ENCODE results near the gene ABL1.

Gene ABL1

DNA sequence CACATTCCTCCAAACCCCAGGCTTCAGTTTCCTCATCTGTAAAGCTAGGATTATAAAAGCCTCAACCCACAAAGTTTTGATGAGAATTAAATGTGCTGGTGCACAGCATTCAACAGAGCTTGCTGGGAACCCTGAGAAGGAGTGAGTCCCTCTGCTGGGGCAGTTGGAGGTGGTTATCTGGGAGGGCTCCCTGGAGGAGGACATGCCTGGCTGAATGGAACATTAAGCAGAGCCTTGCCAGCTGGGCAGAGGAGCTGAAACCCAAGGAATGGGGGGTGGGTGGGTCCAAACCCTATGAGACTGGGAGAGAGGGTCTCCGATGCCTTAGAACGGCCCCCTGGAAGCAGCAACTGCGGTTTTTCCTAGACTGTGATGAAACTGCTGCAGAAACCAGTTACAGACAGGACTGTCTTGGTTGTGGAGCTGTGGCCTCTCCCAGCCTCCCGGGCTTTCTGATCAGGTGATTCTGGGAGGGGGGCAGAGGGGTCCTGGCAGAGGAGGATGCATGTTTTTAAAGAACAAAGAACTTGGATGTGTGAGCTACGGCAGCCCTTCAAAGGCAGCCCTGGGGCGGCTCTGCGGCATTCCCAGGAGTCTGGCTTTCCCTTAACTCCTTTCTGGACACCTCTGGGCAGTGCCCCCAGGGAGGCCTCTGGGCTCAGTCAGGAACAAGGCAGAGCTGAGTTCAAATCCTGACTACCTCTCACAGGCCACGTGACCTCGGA is 83.2 kb downstream of the ABL1 start:
- no peaks in the 10 kb centered on the region for H3K79me2 ChIP-seq (ENCODE audit: insufficient read depth, low read length)
- H2AFZ ChIP-seq (ENCODE audit: low read length), result no peak overlapping the region
- no peak overlapping the region for H3K4me2 ChIP-seq (ENCODE audit: low read depth, low read length, poor library complexity, severe bottlenecking)
- H3K9me3 ChIP-seq (ENCODE audit: insufficient read depth, low read depth, low read length), result no peaks in the 10 kb centered on the region
- no peaks in the 10 kb centered on the region for H3K27me3 ChIP-seq (ENCODE audit: insufficient read depth, low read length, poor library complexity, severe bottlenecking)
- H3F3A ChIP-seq (ENCODE audit: low read depth), result no peaks in the 10 kb centered on the region
- H3K4me3 ChIP-seq (ENCODE audit: low read length, poor library complexity, severe bottlenecking), result no peak overlapping the region
- no peaks in the 10 kb centered on the region for H3K9me2 ChIP-seq (replicated peaks; ENCODE audit: low read depth, low read length)
- H4K20me1 ChIP-seq (ENCODE audit: insufficient read depth, low read length, poor library complexity, severe bottlenecking), result no peaks in the 10 kb centered on the region
- no peak overlapping the region for H3K9ac ChIP-seq (ENCODE audit: low read depth, low read length, poor library complexity, severe bottlenecking)
- TF ChIP-seq, protein P1, sequence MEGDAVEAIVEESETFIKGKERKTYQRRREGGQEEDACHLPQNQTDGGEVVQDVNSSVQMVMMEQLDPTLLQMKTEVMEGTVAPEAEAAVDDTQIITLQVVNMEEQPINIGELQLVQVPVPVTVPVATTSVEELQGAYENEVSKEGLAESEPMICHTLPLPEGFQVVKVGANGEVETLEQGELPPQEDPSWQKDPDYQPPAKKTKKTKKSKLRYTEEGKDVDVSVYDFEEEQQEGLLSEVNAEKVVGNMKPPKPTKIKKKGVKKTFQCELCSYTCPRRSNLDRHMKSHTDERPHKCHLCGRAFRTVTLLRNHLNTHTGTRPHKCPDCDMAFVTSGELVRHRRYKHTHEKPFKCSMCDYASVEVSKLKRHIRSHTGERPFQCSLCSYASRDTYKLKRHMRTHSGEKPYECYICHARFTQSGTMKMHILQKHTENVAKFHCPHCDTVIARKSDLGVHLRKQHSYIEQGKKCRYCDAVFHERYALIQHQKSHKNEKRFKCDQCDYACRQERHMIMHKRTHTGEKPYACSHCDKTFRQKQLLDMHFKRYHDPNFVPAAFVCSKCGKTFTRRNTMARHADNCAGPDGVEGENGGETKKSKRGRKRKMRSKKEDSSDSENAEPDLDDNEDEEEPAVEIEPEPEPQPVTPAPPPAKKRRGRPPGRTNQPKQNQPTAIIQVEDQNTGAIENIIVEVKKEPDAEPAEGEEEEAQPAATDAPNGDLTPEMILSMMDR (conservative IDR thresholded peaks at IDR 0.05; ENCODE audit: low read length), result no peak
- TF ChIP-seq EZH2phosphoT487 (IDR thresholded peaks at IDR 0.05; ENCODE audit: borderline replicate concordance), result no peak
- no peaks in the 10 kb centered on the region for H3K4me1 ChIP-seq (ENCODE audit: insufficient read depth, low read length, poor library complexity, severe bottlenecking)
- no peaks in the 10 kb centered on the region for H3K36me3 ChIP-seq (ENCODE audit: insufficient read depth, low read length)

- no peaks in the 10 kb centered on the region for H4K20me1 ChIP-seq (ENCODE audit: insufficient read depth, low read length, poor library complexity, severe bottlenecking)
- no peak for TF ChIP-seq EZH2phosphoT487 (IDR thresholded peaks at IDR 0.05; ENCODE audit: borderline replicate concordance)
- TF ChIP-seq, protein P1 (conservative IDR thresholded peaks at IDR 0.05; ENCODE audit: low read length), result no peak
- H3K4me2 ChIP-seq (ENCODE audit: low read depth, low read length, poor library complexity, severe bottlenecking), result no peak overlapping the region
- no peaks in the 10 kb centered on the region for H3K27me3 ChIP-seq (ENCODE audit: insufficient read depth, low read length, poor library complexity, severe bottlenecking)
- no peaks in the 10 kb centered on the region for H3F3A ChIP-seq (ENCODE audit: low read depth)
- H3K9me3 ChIP-seq (ENCODE audit: insufficient read depth, low read depth, low read length), result no peaks in the 10 kb centered on the region
- no peaks in the 10 kb centered on the region for H3K9me2 ChIP-seq (replicated peaks; ENCODE audit: low read depth, low read length)
- no peak overlapping the region for H2AFZ ChIP-seq (ENCODE audit: low read length)
- H3K9ac ChIP-seq (ENCODE audit: low read depth, low read length, poor library complexity, severe bottlenecking), result no peak overlapping the region
- H3K4me1 ChIP-seq (ENCODE audit: insufficient read depth, low read length, poor library complexity, severe bottlenecking), result no peaks in the 10 kb centered on the region
- no peaks in the 10 kb centered on the region for H3K36me3 ChIP-seq (ENCODE audit: insufficient read depth, low read length)
- no peak overlapping the region for H3K4me3 ChIP-seq (ENCODE audit: low read length, poor library complexity, severe bottlenecking)
- no peaks in the 10 kb centered on the region for H3K79me2 ChIP-seq (ENCODE audit: insufficient read depth, low read length)
Observed at GRCh38 chr9:130918826-130919558, 83.9 kb downstream of the ABL1 start.

- no peak for TF ChIP-seq EZH2phosphoT487 (IDR thresholded peaks at IDR 0.05; ENCODE audit: borderline replicate concordance)
- TF ChIP-seq, protein P1 (conservative IDR thresholded peaks at IDR 0.05; ENCODE audit: low read length), result no peak
- no peak overlapping the region for H3K4me3 ChIP-seq (ENCODE audit: low read length, poor library complexity, severe bottlenecking)
Observed at GRCh38 chr9:130919559-130920145, 84.6 kb downstream of the ABL1 start.

More at GRCh38 chr9:130919559-130920145, 84.6 kb downstream of the ABL1 start:
- Histone ChIP-seq H3K4me2 (ENCODE audit: low read depth, low read length, poor library complexity, severe bottlenecking) (no peak overlapping the region), H3K9me3 (ENCODE audit: insufficient read depth, low read depth, low read length) (no peaks in the 10 kb centered on the region), H3F3A (ENCODE audit: low read depth) (no peaks in the 10 kb centered on the region), H3K4me1 (ENCODE audit: insufficient read depth, low read length, poor library complexity, severe bottlenecking) (no peaks in the 10 kb centered on the region), H4K20me1 (ENCODE audit: insufficient read depth, low read length, poor library complexity, severe bottlenecking) (no peaks in the 10 kb centered on the region), H3K9me2 (replicated peaks; ENCODE audit: low read depth, low read length) (no peaks in the 10 kb centered on the region), H2AFZ (ENCODE audit: low read length) (no peak overlapping the region), H3K9ac (ENCODE audit: low read depth, low read length, poor library complexity, severe bottlenecking) (no peak overlapping the region), H3K79me2 (ENCODE audit: insufficient read depth, low read length) (no peaks in the 10 kb centered on the region), H3K36me3 (ENCODE audit: insufficient read depth, low read length) (no peaks in the 10 kb centered on the region), H3K27me3 (ENCODE audit: insufficient read depth, low read length, poor library complexity, severe bottlenecking) (no peaks in the 10 kb centered on the region)
